ENCODE data around the gene IL1A.
A peak's percentile ranks its signal among the peaks of the same experiment; 100 is the strongest.

IL1A gene

GRCh38 chr2:112740527-112740926 is 43.8 kb downstream of the IL1A start:
- no peak for TF ChIP-seq CTCF (conservative IDR thresholded peaks at IDR 0.05; ENCODE audit: low read depth)
- H3K27ac ChIP-seq = 0 out of 2 replicates have a peak overlapping the region, but pooled peaks have one; percentile 37
- POLR2A ChIA-PET (ENCODE audit: low non-redundant PET) = no interaction called here
- CTCF ChIA-PET = interaction anchor here (0.5 kb wide), 1 partner anchor 14 kb away, joined by 3 read pairs; no protein-coding TSS in a partner anchor
- no peak for DNase-seq (ENCODE audit: low spot score)

DNA sequence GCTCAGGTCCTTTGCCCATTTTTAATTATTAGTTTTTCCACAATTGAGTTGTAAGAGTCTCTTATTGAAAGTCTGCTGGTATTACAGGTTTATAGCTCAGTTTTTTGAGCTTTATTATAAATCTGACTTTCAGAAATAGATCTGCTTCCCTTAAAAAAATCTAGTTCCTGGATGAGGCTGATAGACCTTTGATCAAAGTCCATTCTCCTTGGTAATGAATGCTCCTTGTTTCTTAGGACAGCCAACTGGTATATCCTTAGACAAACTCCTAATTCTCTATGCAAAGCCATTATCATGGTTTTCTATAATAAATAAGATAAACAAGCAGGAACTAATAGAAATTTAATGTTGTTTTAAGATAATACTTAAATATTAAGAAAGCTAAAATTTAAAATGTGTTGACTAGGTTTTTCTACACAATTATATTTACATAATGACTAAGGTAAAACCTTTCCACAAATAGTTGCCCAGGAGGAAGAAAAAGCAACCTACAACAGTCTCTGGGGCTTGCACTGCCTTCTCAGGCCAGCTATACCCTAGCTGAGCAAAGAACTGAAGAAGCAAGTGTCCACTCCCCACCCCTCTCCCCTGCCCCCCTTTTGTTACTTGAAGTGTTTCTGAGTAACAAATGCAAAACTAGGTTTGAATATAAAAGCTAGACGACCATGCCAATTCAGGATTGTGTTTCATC is 46.6 kb downstream of the IL1A start:
- no peak for DNase-seq (ENCODE audit: low spot score)
- POLR2A ChIA-PET (ENCODE audit: low non-redundant PET) = no interaction called here
- CTCF ChIA-PET = interaction anchor here (0.5 to 2.3 kb wide), 5 partner anchors 11 to 166 kb away, joined by 3 to 8 read pairs (median 4); no protein-coding TSS in a partner anchor
- no peak for TF ChIP-seq CTCF (conservative IDR thresholded peaks at IDR 0.05; ENCODE audit: low read depth)
- H3K27ac ChIP-seq = no peak overlapping the region

DNA sequence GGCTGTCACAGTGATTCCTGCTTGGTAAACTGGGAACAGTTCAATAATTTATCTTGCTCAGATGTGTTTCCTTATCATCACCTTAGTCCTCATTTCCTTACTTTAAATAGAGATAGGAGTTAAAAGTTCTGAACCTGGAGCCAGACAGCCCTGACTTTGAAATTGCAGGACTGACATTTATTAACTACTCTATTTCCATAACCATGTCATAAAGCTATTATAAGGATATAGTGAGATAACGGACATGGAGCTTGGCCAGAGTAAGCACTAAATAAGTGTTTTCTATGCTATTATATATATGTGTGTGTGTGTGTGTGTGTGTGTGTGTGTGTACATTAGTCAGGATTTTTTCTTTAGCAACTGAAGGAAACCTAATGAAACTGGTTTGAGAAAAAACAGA is 50.4 kb downstream of the IL1A start:
- ChIA-PET POLR2A (ENCODE audit: low non-redundant PET) (no interaction called here), CTCF (interaction anchor here (0.6 kb wide), 1 partner anchor 18 kb away, joined by 3 read pairs; no protein-coding TSS in a partner anchor)
- no peak for DNase-seq (ENCODE audit: low spot score)
- no peak overlapping the region for H3K27ac ChIP-seq
- no peak for TF ChIP-seq CTCF (conservative IDR thresholded peaks at IDR 0.05; ENCODE audit: low read depth)

DNA sequence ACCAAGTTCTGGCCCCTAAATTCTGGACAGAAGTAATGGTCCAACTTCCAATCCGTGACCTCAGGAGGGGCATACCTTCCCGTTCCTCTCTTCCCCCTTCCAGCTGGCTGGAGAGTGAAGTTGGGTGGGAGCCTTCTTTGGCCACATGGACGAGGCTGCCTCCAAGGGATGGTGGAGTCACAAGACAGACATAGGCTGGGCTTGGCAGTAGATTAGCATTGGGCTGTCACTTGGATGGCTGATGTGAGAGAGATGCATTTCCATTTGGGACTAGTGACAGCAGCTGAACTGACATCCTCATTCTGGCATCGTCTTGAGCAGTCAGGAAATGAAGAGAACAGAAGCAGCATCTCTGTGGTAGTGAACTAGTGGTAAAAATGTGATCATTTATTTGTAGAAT is 50.8 kb downstream of the IL1A start:
- POLR2A ChIA-PET (ENCODE audit: low non-redundant PET) = no interaction called here
- CTCF ChIA-PET = interaction anchor here (0.6 kb wide), 1 partner anchor 18 kb away, joined by 3 read pairs; no protein-coding TSS in a partner anchor
- no peak for TF ChIP-seq CTCF (conservative IDR thresholded peaks at IDR 0.05; ENCODE audit: low read depth)
- no peak overlapping the region for H3K27ac ChIP-seq
- DNase-seq (ENCODE audit: low spot score) = no peak

- ChIA-PET POLR2A (ENCODE audit: low non-redundant PET) (no interaction called here), CTCF (interaction anchor here (0.7 kb wide), 1 partner anchor 140 kb away, joined by 5 read pairs; no protein-coding TSS in a partner anchor)
- no peak for DNase-seq (ENCODE audit: low spot score)
- H3K27ac ChIP-seq = no peak overlapping the region
- no peak for TF ChIP-seq CTCF (conservative IDR thresholded peaks at IDR 0.05; ENCODE audit: low read depth)
These were observed 52.8 kb downstream of the IL1A start for GRCh38 chr2:112731479-112731878.

- CTCF ChIA-PET = interaction anchor here (0.8 kb wide), 1 partner anchor 104 kb away, joined by 3 read pairs; no protein-coding TSS in a partner anchor
- no peak overlapping the region for H3K27ac ChIP-seq
- POLR2A ChIA-PET (ENCODE audit: low non-redundant PET) = no interaction called here
- no peak for TF ChIP-seq CTCF (conservative IDR thresholded peaks at IDR 0.05; ENCODE audit: low read depth)
- DNase-seq (ENCODE audit: low spot score) = no peak
These were observed 53.5 kb downstream of the IL1A start for GRCh38 chr2:112730791-112731190.
